Activated CD4-positive, alpha-beta memory T cell treated with anti-CD3 and anti-CD28 coated beads, Interleukin-2, amount 10 ng/mL, durations not matched to agents 7 days and 5 days (primary cell): Measurements from ENCODE around the gene FAH. TPM values are rescaled to one million over a fixed set of nuclear protein-coding genes. Genes with fewer than 3 reads are reported as not detected.
"Not testable (repeated sequence)": the region's sequence is repeated elsewhere in the genome, so short reads cannot be mapped to it uniquely, and the experiment has no call there.

Source experiments
- CTCF ChIA-PET: fragments of 350-600 bp; sonication (Branson Sonifier 250); formaldehyde crosslinking; loops from one replicate; lab custom pipeline; 2021; ENCODE audit warnings: antibody characterized with exemption, inconsistent platforms; lab: Charles Lee
- POLR2A ChIA-PET: fragments of 350-600 bp; sonication (Branson Sonifier 250); formaldehyde crosslinking; loops from one replicate; lab custom pipeline; 2021; ENCODE audit warnings: antibody characterized with exemption; lab: Charles Lee
- DNase-seq: peaks from one replicate; pipeline ENCODE4 v3.0.0-alpha.2; 2020
- H3K27ac Mint-ChIP-seq: one replicate; pipeline ENCODE4 v1.8.0; 2021; ENCODE audit warnings: mild to moderate bottlenecking, mixed read lengths
- H3K27me3 Mint-ChIP-seq: one replicate; pipeline ENCODE4 v1.8.0; 2021; ENCODE audit warnings: mixed read lengths
- H3K36me3 Mint-ChIP-seq: one replicate; pipeline ENCODE4 v1.8.0; 2021; ENCODE audit warnings: low read depth, mixed read lengths
- H3K4me1 Mint-ChIP-seq: one replicate; pipeline ENCODE4 v1.8.0; 2021; ENCODE audit warnings: mixed read lengths
- H3K4me3 Mint-ChIP-seq: one replicate; pipeline ENCODE4 v1.8.0; 2021; ENCODE audit warnings: mild to moderate bottlenecking, mixed read lengths
- H3K9me3 Mint-ChIP-seq: one replicate; pipeline ENCODE4 v1.8.0; 2021; ENCODE audit warnings: mixed read lengths
- total RNA-seq, 2 experiments: library from RNA; stranded (reverse); gene quantifications; one replicate each; pipeline ENCODE4 v1.2.3, GENCODE V29; 2021

FAH gene
- total RNA-seq, 2 experiments from 2014 or later = 42.5 to 43.6 TPM

- Mint-ChIP-seq H3K27me3 (peaks cover 7% of the 10 kb centered on the region), H3K27ac (peak overlapping the region; percentile 93), H3K9me3 (no peaks in the 10 kb centered on the region), H3K36me3 (peaks cover 11% of the 10 kb centered on the region), H3K4me1 (peaks cover 36% of the 10 kb centered on the region), H3K4me3 (peak overlapping the region; percentile 82)
- no peak for DNase-seq
- ChIA-PET POLR2A (interaction anchor here (1.3 to 4.0 kb wide), 3 partner anchors 8 to 94 kb away, joined by 3 to 23 read pairs (median 4); partner anchors contain the start of gene ZFAND6), CTCF (no interaction called here)
Observed at GRCh38 chr15:80154336-80154735, 1.5 kb downstream of the FAH start.

- Mint-ChIP-seq H3K4me1 (peaks cover 43% of the 10 kb centered on the region), H3K36me3 (peaks cover 17% of the 10 kb centered on the region), H3K9me3 (no peaks in the 10 kb centered on the region), H3K27ac (peak overlapping the region; percentile 66), H3K4me3 (peak overlapping the region; percentile 48), H3K27me3 (peaks cover 6% of the 10 kb centered on the region)
- ChIA-PET POLR2A (interaction anchor here (1.3 to 4.0 kb wide), 2 partner anchors 9 to 95 kb away, joined by 3 to 23 read pairs; partner anchors contain the start of gene ZFAND6), CTCF (no interaction called here)
- no peak for DNase-seq
Observed at GRCh38 chr15:80155001-80155377, 2.2 kb downstream of the FAH start.

GRCh38 chr15:80155378-80156175, 2.8 kb downstream of the FAH start:
- Mint-ChIP-seq H3K4me1 (peaks cover 49% of the 10 kb centered on the region), H3K36me3 (peaks cover 23% of the 10 kb centered on the region)
- H3K27me3 Mint-ChIP-seq, CTCF ChIA-PET, DNase-seq, H3K4me3 Mint-ChIP-seq, H3K9me3 Mint-ChIP-seq, H3K27ac Mint-ChIP-seq: not testable (repeated sequence)
- POLR2A ChIA-PET = interaction anchor here (4.0 kb wide), 1 partner anchor 95 kb away, joined by 23 read pairs; the partner anchor contains the start of gene ZFAND6

GRCh38 chr15:80156176-80156720, 3.4 kb downstream of the FAH start:
- Mint-ChIP-seq H3K4me1 (peaks cover 56% of the 10 kb centered on the region), H3K27me3 (no peaks in the 10 kb centered on the region), H3K27ac (no peak overlapping the region), H3K36me3 (peaks cover 28% of the 10 kb centered on the region), H3K4me3 (no peak overlapping the region), H3K9me3 (no peaks in the 10 kb centered on the region)
- no peak for DNase-seq
- ChIA-PET POLR2A (interaction anchor here (1.1 to 1.5 kb wide), 3 partner anchors 72 to 96 kb away, joined by 3 read pairs; no protein-coding TSS in a partner anchor), CTCF (no interaction called here)

- H3K4me3 Mint-ChIP-seq = no peak overlapping the region
- no peaks in the 10 kb centered on the region for H3K9me3 Mint-ChIP-seq
- DNase-seq = no peak
- peaks cover 38% of the 10 kb centered on the region for H3K36me3 Mint-ChIP-seq
- H3K27me3 Mint-ChIP-seq = no peaks in the 10 kb centered on the region
- ChIA-PET CTCF (interaction anchor here (1.6 kb wide), 1 partner anchor 16 kb away, joined by 8 read pairs; no protein-coding TSS in a partner anchor), POLR2A (interaction anchor here (1.1 to 1.5 kb wide), 4 partner anchors 73 to 260 kb away, joined by 3 to 6 read pairs (median 3); partner anchors contain the start of gene MTHFS)
- H3K4me1 Mint-ChIP-seq = peaks cover 56% of the 10 kb centered on the region
- H3K27ac Mint-ChIP-seq = no peak overlapping the region
Observed at GRCh38 chr15:80157215-80157614, 4.4 kb downstream of the FAH start.

- Mint-ChIP-seq H3K27me3 (no peaks in the 10 kb centered on the region), H3K36me3 (peaks cover 56% of the 10 kb centered on the region), H3K4me1 (peaks cover 44% of the 10 kb centered on the region), H3K9me3 (no peaks in the 10 kb centered on the region), H3K4me3 (no peak overlapping the region), H3K27ac (peak overlapping the region; percentile 85)
- ChIA-PET CTCF (interaction anchor here (2.9 kb wide), 1 partner anchor 14 kb away, joined by 17 read pairs; no protein-coding TSS in a partner anchor), POLR2A (interaction anchor here (2.6 kb wide), 1 partner anchor 99 kb away, joined by 18 read pairs; the partner anchor contains the start of gene ZFAND6)
- DNase-seq = no peak
Observed at GRCh38 chr15:80159301-80159700, 6.5 kb downstream of the FAH start.

- H3K27me3 Mint-ChIP-seq = no peaks in the 10 kb centered on the region
- ChIA-PET CTCF (interaction anchor here (0.9 to 2.9 kb wide), 6 partner anchors 13 to 264 kb away, joined by 3 to 17 read pairs (median 4); no protein-coding TSS in a partner anchor), POLR2A (interaction anchor here (0.8 to 2.6 kb wide), 7 partner anchors 9 to 264 kb away, joined by 3 to 18 read pairs (median 5); partner anchors contain the start of genes BCL2A1, MTHFS and ZFAND6)
- peaks cover 54% of the 10 kb centered on the region for H3K36me3 Mint-ChIP-seq
- H3K4me1 Mint-ChIP-seq = peaks cover 37% of the 10 kb centered on the region
- H3K4me3 Mint-ChIP-seq = no peak overlapping the region
- peak; percentile 50 for DNase-seq
- no peaks in the 10 kb centered on the region for H3K9me3 Mint-ChIP-seq
- peak overlapping the region; percentile 85 for H3K27ac Mint-ChIP-seq
Observed at GRCh38 chr15:80159811-80160569, 7.2 kb downstream of the FAH start.

GRCh38 chr15:80160570-80161156, 7.9 kb downstream of the FAH start:
- POLR2A ChIA-PET = interaction anchor here (0.7 to 2.6 kb wide), 9 partner anchors 10 to 265 kb away, joined by 3 to 18 read pairs (median 4); partner anchors contain the start of genes BCL2A1, MTHFS and ZFAND6
- H3K4me3 Mint-ChIP-seq = no peak overlapping the region
- peaks cover 50% of the 10 kb centered on the region for H3K36me3 Mint-ChIP-seq
- peaks cover 30% of the 10 kb centered on the region for H3K4me1 Mint-ChIP-seq
- CTCF ChIA-PET = interaction anchor here (0.9 to 2.9 kb wide), 7 partner anchors 12 to 264 kb away, joined by 3 to 17 read pairs (median 5); no protein-coding TSS in a partner anchor
- peak; percentile 79 for DNase-seq
- peak overlapping the region; percentile 85 for H3K27ac Mint-ChIP-seq
- no peaks in the 10 kb centered on the region for H3K27me3 Mint-ChIP-seq
- H3K9me3 Mint-ChIP-seq = no peaks in the 10 kb centered on the region

- Mint-ChIP-seq H3K9me3 (no peaks in the 10 kb centered on the region), H3K36me3 (peaks cover 50% of the 10 kb centered on the region), H3K27me3 (no peaks in the 10 kb centered on the region), H3K4me1 (peaks cover 28% of the 10 kb centered on the region), H3K4me3 (no peak overlapping the region), H3K27ac (peak overlapping the region; percentile 85)
- DNase-seq = no peak
- CTCF ChIA-PET = interaction anchor here (1.1 to 2.9 kb wide), 6 partner anchors 8 to 101 kb away, joined by 3 to 17 read pairs (median 4); no protein-coding TSS in a partner anchor
- POLR2A ChIA-PET = interaction anchor here (0.7 to 2.6 kb wide), 6 partner anchors 10 to 265 kb away, joined by 3 to 18 read pairs (median 5); partner anchors contain the start of genes MTHFS and ZFAND6
Observed at GRCh38 chr15:80161468-80162016, 8.7 kb downstream of the FAH start.

GRCh38 chr15:80162059-80162554, 9.3 kb downstream of the FAH start:
- Mint-ChIP-seq H3K36me3 (peaks cover 50% of the 10 kb centered on the region), H3K27ac (no peak overlapping the region), H3K4me1 (peaks cover 28% of the 10 kb centered on the region), H3K9me3 (no peaks in the 10 kb centered on the region), H3K27me3 (no peaks in the 10 kb centered on the region), H3K4me3 (no peak overlapping the region)
- no peak for DNase-seq
- ChIA-PET CTCF (interaction anchor here (1.4 to 1.9 kb wide), 2 partner anchors 9 to 73 kb away, joined by 4 to 6 read pairs; no protein-coding TSS in a partner anchor), POLR2A (no interaction called here)

GRCh38 chr15:80163217-80163616, 10.4 kb downstream of the FAH start:
- CTCF ChIA-PET = interaction anchor here (0.5 to 1.4 kb wide), 3 partner anchors 10 to 1303 kb away, joined by 3 to 5 read pairs (median 4); no protein-coding TSS in a partner anchor
- no peak overlapping the region for H3K27ac Mint-ChIP-seq
- no peaks in the 10 kb centered on the region for H3K9me3 Mint-ChIP-seq
- peaks cover 50% of the 10 kb centered on the region for H3K36me3 Mint-ChIP-seq
- POLR2A ChIA-PET = no interaction called here
- H3K4me1 Mint-ChIP-seq = peaks cover 28% of the 10 kb centered on the region
- no peak for DNase-seq
- no peaks in the 10 kb centered on the region for H3K27me3 Mint-ChIP-seq
- no peak overlapping the region for H3K4me3 Mint-ChIP-seq
